ENCODE measurements around the gene ZBTB24.

- no peak for TF ChIP-seq POLR2A (IDR thresholded peaks at IDR 0.05)
- TF ChIP-seq CTCF (IDR thresholded peaks at IDR 0.05) = no peak
Observed at GRCh38 chr6:109510358-109510757, 27.3 kb upstream of the ZBTB24 start.

Data from uterus (tissue), 2 donors.